Measurements from ENCODE around the gene IL1RAPL2.
"Not testable (repeated sequence)": the region's sequence is repeated elsewhere in the genome, so short reads cannot be mapped to it uniquely, and the experiment has no call there.

The IL1RAPL2 gene

DNA sequence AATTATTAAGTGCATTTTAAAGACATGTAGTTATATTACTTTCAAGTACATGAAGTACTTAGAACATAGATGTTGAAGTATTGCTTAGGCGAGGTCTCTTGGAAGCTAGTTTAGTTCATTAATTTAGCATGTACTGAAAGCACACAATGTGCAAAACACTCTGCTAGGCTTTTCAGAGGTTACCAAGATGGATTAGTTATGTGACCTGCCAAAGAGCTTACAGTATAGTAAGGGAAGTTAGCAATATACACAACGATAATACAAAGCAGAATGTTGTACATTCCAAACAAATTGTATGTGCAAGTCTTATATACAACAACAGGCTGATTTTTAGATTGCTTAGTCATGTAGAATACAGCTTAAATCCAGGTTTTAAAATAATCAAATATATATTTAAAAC, 1137.9 kb downstream of the IL1RAPL2 start:
- DNase-seq (ENCODE audit: low read depth) = no peak

DNA sequence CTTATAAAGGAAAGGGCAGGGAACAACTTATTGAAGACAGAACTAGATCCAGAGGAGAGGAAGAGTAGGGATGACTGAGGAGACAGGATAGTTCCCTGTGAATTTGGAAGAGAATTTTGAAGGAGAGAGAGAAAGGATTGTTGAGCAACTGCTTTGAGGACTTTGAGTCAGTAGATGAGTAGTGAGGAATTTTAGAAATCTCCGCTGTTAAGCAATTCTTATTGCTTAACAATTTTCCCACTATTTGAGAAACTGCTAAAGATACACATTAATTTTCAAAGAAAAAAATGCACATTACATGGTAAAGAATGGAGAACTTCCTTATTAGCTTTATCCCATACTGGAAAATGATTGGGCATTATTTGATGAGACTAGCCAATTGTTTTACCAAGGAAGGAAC, 1140.0 kb downstream of the IL1RAPL2 start:
- no peak for DNase-seq (ENCODE audit: low read depth)

DNA sequence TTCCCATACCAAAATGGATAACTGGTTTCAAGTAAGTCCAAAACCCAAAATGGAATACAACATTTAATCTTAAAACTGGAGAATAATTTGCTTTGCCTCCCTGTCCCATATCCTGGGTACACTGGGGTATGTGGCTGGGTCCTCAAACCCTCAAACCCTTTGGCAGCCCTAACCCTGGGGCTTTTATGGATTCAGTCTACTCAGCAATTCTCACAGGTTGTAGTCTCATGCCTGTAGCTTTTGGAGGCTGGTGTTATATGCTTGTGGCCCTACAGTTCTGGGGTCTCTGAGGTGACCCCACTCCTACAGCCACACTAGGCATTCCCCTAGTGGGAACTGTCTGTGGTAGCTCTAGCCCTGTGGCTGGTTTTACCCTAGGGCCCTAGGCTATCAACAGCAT, 1145.8 kb downstream of the IL1RAPL2 start:
- no peak for DNase-seq (ENCODE audit: low read depth)

DNA sequence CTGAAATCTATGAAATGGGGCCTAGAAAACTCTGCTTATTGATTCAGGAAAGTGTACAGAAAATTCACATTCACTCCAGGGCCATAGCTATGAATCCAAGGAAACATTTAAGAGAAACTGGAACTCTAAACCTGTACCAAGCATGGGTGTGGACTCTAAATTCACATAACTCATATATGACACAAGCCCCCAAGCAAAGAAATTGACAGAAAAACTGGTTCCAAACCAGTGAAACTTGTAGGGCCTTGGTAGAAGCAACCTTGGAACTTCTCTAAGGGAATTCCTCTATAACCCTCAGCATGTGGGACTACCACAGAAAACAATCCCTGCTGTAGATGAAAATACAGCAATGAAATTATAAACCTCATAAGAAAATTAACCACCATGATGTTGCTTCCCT, 1149.7 kb downstream of the IL1RAPL2 start:
- no peak for DNase-seq (ENCODE audit: low read depth)

DNA sequence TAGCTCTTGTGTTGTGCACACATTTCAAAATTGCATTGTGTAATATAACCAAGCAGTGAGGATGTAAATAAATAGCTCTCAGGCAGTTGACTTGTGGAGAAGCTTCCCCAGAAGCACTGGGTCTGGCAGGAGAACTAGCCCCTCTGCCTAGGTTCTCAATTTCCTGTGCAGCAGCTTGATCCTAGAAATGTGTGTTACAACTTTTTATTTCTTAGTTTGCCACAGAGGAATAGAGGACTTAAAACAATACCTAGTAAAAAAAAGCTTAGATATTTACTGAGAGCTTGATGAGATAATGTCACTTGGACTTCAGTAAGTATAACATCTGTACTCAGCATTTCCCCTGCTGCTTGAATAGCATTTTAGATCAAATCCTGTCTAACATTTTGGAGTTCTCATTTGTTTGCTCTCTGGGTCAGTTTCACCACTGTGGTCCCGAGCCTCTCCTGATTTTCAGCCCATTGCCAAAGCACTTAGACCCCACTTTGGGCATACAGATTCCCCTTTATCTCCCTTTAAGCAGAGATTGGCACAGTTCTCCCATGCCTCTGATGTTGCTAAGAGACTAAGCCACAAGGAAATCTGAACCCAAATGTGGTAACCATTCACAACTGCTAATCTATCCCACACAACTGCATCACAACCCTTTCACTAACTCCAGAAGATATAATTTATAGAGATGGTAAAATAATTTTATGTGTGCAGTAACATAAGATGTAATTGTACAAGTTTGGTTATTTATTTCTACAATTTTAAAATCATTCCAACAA, 1158.2 kb downstream of the IL1RAPL2 start:
- DNase-seq (ENCODE audit: low read depth) = no peak

DNA sequence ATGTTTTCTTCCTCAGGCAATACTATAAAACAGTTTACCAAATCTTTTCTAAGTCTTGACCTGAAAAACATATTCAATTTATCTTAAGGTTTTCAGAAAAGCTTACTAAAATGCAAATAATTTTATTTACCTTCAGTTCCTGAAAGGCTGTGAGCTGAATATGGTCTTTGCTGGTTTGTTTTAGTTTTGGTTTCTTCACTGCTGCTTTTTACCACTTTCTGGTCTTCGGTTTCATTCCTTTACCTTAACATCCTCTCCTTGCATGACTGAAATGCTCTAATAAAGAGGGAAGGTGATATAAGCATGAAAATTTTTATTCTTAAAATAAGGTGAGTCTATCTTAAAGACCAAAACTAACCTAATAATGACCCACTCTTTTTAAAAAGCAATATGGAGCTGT, 1159.2 kb downstream of the IL1RAPL2 start:
- DNase-seq (ENCODE audit: low read depth) = no peak

DNA sequence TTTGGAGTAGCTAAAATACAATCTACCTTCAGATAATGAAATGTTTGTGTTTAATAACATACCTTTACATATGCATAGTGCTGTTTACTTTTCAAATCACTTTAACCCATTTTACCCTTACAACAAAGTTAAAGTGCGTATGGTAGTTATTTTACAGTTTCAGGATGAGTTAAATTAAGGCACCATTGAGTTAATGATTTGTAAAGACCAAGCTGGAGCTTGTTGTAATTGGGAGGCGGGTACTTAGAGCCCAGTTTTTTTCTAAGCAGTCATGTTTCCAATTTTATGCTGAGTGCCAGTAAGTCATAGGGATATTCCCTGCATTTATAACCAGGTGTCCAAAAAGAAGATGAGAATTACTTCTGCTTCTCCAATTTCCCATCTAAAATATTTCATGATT, 1172.2 kb downstream of the IL1RAPL2 start:
- DNase-seq (ENCODE audit: low read depth) = no peak

DNA sequence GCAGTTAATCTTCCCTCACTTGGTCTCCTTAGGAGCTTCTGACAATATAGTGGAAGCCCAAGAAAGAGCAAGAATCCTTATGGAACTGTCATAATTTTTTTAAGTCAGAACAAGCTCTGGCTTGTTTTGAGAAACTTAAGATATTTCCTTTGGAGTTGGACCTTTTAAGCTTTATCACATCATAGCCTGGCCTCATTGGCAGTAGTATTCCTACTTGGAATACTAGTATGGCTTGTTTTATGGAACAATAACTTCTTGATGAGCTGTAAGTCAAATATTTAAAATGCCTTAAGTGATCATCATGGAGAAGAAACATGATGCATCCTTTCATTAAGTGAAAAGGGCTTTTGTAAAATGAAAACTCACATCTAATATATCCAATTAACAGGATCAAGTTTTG, 1178.3 kb downstream of the IL1RAPL2 start:
- DNase-seq (ENCODE audit: low read depth) = no peak

DNA sequence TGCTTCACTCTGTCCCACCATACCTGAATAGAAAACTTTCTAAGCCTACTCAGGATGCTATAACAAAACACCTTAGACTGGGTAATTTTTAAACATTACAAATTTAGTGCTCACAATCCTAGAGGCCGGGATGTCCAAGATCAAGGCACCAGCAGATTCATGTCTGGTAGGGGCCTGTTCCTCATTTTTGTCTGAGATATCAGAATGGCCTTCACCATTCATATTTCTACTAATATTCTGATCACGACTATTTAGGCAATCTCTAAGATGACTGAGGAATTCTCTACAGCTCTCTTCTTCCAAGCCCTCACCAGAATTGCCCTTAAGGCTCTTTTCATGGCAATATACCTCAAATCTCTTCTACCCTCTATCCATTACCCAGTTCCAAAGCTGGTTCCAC, 1178.9 kb downstream of the IL1RAPL2 start:
- DNase-seq (ENCODE audit: low read depth) = no peak

DNA sequence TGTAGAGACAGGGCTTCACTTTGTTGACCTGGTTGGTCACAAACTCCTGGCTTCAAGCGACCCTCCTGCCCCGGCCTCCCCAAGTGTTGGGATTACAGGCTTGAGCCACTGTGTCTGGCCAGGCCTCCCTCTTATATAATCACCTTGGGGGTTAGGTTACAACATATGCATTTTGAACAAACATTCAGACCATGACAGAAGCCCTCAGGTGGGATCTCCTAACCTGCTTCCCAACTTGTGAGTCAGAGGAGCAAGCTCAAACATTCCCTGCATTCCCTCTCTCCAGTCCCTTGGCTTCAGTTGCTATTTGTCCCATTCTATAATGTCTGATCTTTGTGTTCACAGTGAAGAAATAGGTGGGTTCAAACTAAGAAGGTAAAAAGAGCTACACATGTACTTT, 1179.9 kb downstream of the IL1RAPL2 start:
- no peak for DNase-seq (ENCODE audit: low read depth)

DNA sequence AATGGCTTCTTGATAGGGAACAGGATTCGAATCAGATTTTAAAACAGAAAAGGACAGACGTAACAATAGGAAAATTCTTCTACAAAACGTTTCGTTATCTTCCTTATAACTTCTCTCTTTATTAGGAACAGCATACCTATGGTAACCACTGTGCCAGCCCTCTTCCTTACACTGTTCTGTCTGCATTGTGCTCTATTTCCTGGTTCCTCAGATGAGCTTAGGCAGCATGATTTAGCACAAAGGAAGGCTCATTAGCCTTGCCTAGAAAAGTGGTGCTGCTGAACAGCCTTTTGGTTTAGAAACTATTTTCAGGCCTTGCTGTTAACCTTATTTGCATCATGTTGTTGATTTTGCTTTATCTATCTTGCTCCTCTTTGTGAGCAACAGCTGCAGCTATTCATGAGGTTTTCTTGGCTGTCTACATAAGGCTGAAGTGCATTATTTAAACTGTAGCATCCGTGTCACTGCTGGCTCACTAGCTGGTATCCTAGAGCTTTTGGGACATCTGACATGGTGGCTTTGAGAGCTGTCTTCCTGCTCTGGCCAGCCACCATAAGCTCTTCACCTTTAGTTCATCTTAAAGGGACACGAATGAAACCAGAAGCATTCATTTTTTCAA, 1186.4 kb downstream of the IL1RAPL2 start:
- DNase-seq (ENCODE audit: low read depth) = no peak

DNA sequence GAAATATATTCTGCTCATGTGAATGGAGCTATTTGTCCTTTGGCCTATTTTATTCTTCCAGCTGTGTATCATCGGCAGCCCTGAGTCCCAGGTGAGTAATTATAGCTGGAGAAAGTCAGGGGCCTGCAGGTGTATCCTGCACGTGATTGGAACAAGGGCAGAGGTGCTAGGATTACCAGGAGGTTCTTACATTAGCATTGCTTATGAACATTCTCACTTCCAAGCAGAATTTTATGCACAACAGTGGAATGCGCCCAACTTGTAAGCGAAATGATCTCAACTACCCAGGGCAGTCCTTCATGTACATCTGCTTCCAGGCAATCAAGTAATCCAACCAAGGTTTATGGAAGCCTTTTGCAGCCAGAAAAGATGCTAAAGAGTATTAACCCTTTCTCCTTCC, 1187.4 kb downstream of the IL1RAPL2 start:
- DNase-seq (ENCODE audit: low read depth) = no peak

DNA sequence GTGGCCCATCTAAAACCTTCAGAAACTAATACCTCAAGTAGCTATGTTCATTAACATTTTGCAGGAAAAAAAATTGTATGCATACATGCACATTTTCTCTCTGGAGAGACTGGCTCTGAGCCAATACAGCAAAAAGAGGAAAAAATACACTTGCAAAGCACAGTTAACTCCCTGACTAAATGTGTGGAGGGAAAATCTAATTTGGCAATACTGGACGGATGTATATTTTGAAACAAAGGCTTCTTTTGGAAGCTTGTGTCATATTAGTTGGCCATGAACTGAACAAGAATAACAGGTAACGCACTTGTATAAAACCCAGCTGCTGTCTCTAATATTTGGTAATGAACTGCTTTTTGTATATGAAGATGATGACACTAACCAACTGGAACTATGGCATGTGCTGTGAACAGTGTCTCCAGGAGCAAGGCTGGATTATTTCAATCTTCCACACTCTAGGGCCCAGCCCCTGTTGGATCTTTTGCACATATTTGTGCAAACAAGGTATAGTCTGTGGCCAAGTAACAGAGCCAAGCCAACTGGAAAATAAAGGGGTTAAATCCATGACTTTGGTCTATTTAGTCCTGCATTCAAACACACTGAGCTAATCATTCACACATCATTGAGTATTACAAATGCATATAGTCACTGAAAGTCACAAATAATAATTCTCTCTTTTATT, 1188.4 kb downstream of the IL1RAPL2 start:
- DNase-seq (ENCODE audit: low read depth) = no peak

DNA sequence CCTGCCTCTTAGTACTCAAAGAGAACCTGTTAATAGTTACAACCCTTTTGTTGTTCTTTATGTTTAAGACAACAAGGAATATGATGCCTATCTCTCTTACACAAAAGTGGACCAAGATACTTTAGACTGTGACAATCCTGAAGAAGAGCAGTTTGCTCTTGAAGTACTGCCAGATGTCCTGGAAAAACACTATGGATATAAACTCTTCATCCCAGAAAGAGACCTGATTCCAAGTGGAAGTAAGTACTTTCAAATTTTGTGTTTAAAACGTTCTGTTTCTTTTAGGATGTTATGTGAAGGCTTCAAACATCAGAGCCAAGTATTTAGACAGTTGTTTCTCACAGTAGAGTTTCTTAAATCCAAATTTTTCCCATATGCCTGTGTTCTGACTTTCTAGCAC, 1189.1 kb downstream of the IL1RAPL2 start:
- DNase-seq (ENCODE audit: low read depth) = no peak

DNA sequence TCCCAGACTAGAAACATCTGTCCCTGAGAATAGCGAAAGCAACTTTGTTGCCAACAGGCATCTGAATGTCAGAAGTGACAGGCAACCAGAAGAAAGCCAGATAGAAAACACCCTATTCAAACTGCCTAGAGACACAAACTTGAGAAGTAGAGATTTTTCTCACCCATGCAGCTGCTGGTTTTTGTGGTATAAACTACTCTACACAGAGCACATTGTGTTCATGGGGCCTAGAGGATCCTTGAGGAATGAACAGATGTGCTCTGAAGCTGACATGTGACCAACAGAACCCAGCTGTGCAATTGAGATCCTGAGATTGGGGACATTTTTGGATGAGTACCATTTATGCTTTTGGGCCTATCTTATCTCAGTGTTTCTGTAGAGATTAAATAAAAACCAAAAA, 1192.8 kb downstream of the IL1RAPL2 start:
- no peak for DNase-seq (ENCODE audit: low read depth)

DNA sequence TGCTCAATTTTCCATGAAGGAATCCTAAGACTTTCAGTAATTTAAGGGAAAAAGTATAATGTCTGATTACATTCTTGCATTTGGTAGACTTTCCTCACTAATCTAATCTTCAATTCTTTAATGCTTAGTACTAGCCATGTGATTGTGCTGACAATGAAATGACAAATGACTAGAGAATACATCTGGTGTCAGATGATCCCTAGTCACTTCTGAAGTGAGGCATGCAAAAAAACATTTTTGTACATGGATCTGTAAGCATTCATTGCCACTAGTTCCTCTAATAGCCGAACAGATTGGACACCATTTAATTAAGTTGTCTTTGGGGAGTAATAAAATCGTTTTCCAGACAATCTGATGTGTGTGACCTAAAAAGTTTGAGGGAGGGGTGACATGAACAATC, 1193.6 kb downstream of the IL1RAPL2 start:
- no peak for DNase-seq (ENCODE audit: low read depth)

DNA sequence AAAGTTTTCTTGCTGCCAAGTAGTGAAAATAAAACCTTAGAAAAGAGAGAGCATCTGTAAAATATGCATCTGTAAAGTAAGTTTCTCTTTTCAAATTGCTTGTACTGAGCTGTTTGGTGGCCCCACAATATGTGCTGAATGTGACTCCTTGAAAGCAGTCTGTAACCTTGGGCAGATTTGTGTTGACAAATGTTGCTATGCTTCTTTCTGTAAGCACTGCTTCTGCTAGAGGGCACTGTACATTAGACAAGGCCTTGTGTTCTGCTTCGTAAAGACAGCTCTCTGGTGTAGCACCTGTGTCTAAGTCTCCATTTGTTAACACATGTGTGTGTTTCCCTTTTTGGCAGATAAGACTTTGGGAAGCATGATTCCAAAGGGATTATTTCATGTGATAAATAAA, 1199.7 kb downstream of the IL1RAPL2 start:
- DNase-seq (ENCODE audit: low read depth) = no peak

DNA sequence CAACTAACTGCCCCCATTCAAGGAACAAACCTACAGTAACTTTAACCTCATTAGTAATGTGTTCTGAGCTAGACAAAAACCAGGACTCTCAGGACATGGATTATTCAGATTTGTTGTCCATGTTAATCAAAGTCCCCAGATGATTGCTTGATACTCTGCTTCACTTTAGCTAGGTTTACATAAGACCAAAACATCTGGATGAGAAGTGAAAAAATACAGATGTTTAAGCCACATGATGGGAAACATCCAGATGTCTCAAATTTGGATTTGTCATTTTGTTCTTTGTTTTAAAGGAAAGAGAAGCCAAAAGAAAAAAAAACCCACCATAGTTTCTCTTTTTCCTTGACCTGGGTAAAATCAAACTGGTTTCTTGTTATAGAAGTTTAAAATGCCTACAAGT, 1207.8 kb downstream of the IL1RAPL2 start:
- DNase-seq (ENCODE audit: low read depth) = no peak

DNA sequence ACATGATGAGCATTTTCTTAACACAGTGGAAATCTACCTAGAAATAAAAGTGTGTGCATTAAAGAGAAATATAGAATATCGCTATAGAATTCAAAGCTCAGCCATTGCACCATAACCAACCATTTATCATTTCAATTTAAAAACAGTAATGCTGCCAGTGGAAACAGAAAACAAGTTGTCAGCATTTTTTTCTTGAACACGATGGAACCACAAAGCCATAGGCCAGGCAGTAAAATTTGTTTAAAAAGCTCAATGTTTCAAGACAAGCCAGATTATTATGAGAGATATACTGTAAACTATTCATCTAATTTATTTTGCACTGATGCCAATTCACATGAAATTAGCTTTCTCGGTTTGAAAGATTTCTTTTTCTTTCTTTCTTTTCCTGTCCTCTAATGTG, 1209.7 kb downstream of the IL1RAPL2 start:
- no peak for DNase-seq (ENCODE audit: low read depth)

DNA sequence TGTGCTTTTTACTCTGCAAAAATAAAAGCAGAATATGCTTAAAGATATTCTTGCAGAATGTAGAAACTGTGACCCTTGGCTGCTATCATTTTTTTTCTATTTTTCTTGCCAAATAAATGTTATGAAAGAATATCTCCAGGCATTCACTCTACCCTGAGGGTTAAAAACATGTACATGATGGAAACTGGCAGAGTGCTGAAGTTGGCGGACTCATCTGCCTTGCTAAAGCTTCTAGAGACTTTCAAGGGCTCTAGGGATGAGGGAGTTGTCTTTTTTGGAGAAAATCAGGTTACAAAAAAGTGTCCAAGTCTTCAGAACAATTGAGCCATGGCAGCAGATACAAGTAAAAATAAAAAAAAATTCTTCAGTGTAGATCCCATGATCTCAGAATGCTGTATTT, 1215.8 kb downstream of the IL1RAPL2 start:
- no peak for DNase-seq (ENCODE audit: low read depth)

DNA sequence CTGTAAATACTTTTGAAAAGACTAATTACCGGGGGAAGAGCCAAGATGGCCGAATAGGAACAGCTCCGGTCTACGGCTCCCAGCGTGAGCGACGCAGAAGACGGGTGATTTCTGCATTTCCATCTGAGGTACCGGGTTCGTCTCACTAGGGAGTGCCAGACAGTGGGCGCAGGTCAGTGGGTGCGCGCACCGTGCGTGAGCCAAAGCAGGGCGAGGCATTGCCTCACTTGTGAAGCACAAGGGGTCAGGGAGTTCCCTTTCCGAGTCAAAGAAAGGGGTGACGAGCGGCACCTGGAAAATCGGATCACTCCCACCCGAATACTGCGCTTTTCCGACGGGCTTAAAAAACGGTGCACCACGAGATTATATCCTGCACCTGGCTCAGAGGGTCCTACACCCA, 1230.9 kb downstream of the IL1RAPL2 start:
- not testable (repeated sequence) for DNase-seq (ENCODE audit: low read depth)

DNA sequence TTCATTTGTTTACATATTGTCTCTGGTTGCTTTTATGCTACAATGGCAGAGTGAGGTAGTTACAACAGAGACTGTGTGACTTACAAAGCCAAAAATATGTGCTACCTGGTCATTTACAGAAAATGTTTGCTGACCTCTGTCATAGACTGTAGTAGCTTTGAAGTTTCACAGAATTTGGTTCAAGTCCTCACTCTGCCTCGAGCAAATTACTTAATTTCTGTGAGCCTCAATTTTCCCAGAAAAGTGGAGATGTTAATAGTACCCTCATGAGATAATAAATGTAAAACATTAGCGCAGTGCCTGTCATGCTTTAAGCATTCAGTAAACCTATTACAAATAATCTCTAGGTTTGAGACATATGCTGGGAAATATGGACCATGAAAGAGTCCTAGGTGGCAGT, 1237.9 kb downstream of the IL1RAPL2 start:
- DNase-seq (ENCODE audit: low read depth) = no peak

DNA sequence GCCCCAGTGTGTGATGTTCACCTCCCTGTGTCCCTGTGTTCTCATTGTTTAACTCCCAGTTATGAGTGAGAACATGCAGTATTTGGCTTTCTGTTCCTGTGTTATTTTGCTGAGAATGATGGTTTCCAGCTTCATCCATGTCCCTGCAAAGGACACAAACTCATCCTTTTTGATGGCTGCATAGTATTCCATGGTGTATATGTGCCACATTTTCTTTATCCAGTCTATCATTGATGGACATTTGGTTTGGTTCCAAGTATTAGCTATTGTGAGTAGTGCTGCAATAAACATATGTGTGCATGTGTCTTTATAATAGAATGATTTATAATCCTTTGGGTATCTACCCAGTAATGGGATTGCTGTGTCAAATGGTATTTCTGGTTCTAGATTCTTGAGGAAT, 1239.7 kb downstream of the IL1RAPL2 start:
- DNase-seq (ENCODE audit: low read depth) = not testable (repeated sequence)

DNA sequence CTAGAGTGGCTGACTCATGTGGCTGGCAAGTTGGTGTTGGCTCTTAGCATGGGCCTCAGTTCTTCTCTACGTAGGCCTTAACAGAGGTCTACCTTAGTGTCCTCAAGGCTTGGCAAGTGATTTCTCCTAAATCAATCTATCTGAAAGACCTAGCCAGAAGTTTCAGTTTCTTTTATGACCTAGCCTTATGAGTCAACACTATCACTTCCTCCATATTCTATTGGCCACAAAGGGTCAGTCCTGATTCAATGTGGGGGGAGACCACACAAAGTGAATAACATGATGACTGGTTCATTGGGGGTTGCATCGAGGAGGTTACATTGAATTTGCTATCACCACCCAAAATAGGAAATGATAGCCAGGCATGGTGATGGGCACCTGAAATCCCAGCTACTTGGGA, 1250.5 kb downstream of the IL1RAPL2 start:
- no peak for DNase-seq (ENCODE audit: low read depth)

Measured in non-pigmented ciliary epithelial cell (primary cell).